ENCODE data around the gene SUCLG2.

SUCLG2 gene

DNA sequence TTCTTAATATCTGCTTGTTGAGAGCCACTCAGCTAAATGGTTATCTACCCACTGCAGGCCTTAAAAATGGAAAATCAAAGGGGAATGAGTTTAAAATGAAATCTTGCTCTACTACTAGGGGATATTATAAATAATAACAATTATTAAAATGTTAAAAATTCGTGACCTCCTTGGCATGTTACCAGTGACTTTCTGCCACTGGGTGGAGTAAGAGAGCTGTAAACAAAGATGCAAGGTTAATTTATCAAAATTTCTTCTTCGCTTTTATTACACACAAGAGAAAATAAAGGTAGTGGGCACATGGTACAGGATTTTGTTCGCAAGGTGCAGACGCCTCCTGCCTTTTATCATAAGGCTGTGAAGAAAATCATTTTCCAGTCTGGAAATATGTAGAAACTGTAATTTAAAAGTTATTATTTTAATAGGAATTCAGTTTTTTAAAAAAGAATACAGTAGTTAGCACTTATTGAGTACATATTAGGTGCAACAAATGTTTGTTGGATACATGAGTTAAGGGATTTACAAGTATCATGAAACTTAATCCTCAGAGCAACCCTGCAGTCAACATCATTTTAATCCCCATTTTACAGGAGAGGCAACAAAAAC, 272.6 kb downstream of the SUCLG2 start:
- Histone ChIP-seq H3K4me3 (replicated peaks; ENCODE audit: insufficient read depth, low read length) (no peak overlapping the region), H3K27ac (replicated peaks) (no peak overlapping the region), H3K27me3 (ENCODE audit: insufficient read depth, poor library complexity, severe bottlenecking) (no peaks in the 10 kb centered on the region)
- no peak for TF ChIP-seq SPI1 (IDR thresholded peaks at IDR 0.05; ENCODE audit: borderline replicate concordance, low read depth)
- no peak for TF ChIP-seq GABPA (IDR thresholded peaks at IDR 0.05; ENCODE audit: low read depth)
- no peak for TF ChIP-seq REST (IDR thresholded peaks at IDR 0.05; ENCODE audit: insufficient replicate concordance, low read depth)
- peak; percentile 14 for TF ChIP-seq CTCF (IDR thresholded peaks at IDR 0.05; ENCODE audit: insufficient read depth, low read length)
- TF ChIP-seq POLR2AphosphoS5 (IDR thresholded peaks at IDR 0.05; ENCODE audit: low read depth), result no peak
- DNase-seq (ENCODE audit: low read depth in 1 of 2, low spot score in 1 of 2), result peak in 1 of 2 experiments; percentile 11

DNA sequence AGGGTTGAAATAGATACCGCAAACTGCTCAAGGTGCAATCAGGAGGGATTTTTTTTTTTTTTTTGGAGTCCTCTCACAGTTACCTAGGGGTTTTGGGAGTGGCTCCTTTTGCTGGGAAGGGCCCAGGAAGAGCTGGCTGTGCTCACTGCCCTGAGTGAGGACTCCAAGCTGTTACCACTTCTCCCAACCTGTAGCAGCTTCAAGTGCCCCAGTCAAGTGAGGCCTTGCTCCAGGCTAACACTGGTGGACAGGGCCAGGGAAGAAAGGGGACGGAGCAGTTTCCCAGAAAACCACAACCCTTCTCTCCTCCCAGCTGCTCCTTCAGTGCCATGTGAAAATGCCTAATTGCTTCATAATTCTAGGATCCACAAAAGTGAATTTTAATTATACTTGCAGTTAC, 274.3 kb downstream of the SUCLG2 start:
- Histone ChIP-seq H3K27ac (replicated peaks) (no peak overlapping the region), H3K27me3 (ENCODE audit: insufficient read depth, poor library complexity, severe bottlenecking) (no peaks in the 10 kb centered on the region), H3K4me3 (replicated peaks; ENCODE audit: insufficient read depth, low read length) (no peak overlapping the region)
- DNase-seq (ENCODE audit: low read depth in 1 of 2, low spot score in 1 of 2), result no peak
- no peak for TF ChIP-seq GABPA (IDR thresholded peaks at IDR 0.05; ENCODE audit: low read depth)
- no peak for TF ChIP-seq POLR2AphosphoS5 (IDR thresholded peaks at IDR 0.05; ENCODE audit: low read depth)
- TF ChIP-seq CTCF (IDR thresholded peaks at IDR 0.05; ENCODE audit: insufficient read depth, low read length), result no peak
- no peak for TF ChIP-seq SPI1 (IDR thresholded peaks at IDR 0.05; ENCODE audit: borderline replicate concordance, low read depth)
- TF ChIP-seq REST (IDR thresholded peaks at IDR 0.05; ENCODE audit: insufficient replicate concordance, low read depth), result no peak

GRCh38 chr3:67377299-67377698, 277.1 kb downstream of the SUCLG2 start:
- Histone ChIP-seq H3K27ac (replicated peaks) (no peak overlapping the region), H3K4me3 (replicated peaks; ENCODE audit: insufficient read depth, low read length) (no peak overlapping the region), H3K27me3 (ENCODE audit: insufficient read depth, poor library complexity, severe bottlenecking) (no peaks in the 10 kb centered on the region)
- DNase-seq (ENCODE audit: low read depth in 1 of 2, low spot score in 1 of 2), result no peak
- TF ChIP-seq POLR2AphosphoS5 (IDR thresholded peaks at IDR 0.05; ENCODE audit: low read depth) (no peak), GABPA (IDR thresholded peaks at IDR 0.05; ENCODE audit: low read depth) (no peak), REST (IDR thresholded peaks at IDR 0.05; ENCODE audit: insufficient replicate concordance, low read depth) (no peak), CTCF (IDR thresholded peaks at IDR 0.05; ENCODE audit: insufficient read depth, low read length) (no peak), SPI1 (IDR thresholded peaks at IDR 0.05; ENCODE audit: borderline replicate concordance, low read depth) (no peak)

Measured in HL-60 (cell line).